GM10266 (cell line): ENCODE data around the gene MOB3A.
"Not testable (repeated sequence)": the region's sequence is repeated elsewhere in the genome, so short reads cannot be mapped to it uniquely, and the experiment has no call there.

Source experiments
- DNase-seq: peaks from one replicate; pipeline ENCODE4 v3.0.0; 2012; ENCODE audit errors: extremely low spot score
- CTCF ChIP-seq: IDR thresholded peaks from 2 replicates; pipeline ENCODE4 v1.5.1; 2012; ENCODE audit warnings: mild to moderate bottlenecking, low read depth; ENCODE audit not compliant: control insufficient read depth, insufficient read depth; ENCODE audit errors: missing control alignments

Gene MOB3A

GRCh38 chr19:2129892-2130770 is 34.0 kb upstream of the MOB3A start:
- no peak for DNase-seq
- no peak for TF ChIP-seq CTCF

DNA sequence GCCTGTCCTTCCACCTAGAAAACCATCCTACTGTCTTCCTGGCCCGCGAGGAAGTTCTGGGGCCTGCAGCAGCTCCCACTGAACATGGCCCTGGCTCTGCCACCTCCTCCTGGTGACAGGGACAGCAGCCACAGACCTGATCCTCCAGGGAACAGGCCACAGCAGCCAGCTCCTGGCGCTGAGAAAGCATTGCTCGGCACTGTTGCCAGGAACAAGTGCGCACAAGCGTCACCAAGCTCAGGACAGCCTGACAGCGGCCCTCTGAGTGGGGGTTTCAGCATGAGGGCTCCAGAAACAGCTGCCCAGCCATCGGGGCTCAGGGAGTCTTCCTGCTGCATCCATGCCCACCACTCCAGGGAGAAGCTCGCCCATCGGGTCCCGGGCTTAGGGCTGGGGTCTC is 33.4 kb upstream of the MOB3A start:
- no peak for DNase-seq
- TF ChIP-seq CTCF: no peak

DNA sequence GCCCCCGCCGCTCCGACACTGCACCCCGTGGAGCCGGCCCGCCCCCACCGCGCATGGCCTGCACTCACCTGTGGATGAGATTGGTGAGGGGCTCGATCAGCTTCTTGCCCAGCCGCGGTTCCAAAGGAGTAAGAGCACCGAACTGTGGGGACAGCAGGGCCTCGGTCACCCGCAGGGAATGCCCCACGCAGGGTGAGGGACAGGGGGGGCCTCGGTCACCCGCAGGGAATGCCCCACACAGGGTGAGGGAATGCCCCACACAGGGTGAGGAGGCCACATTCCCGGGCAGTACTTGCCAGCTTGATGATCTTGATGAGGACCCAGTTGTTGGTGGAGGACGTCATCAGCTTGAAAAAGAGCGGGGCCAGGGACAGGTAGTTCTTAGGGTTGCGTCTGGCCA is 32.9 kb upstream of the MOB3A start:
- TF ChIP-seq CTCF: no peak
- DNase-seq: no peak

DNA sequence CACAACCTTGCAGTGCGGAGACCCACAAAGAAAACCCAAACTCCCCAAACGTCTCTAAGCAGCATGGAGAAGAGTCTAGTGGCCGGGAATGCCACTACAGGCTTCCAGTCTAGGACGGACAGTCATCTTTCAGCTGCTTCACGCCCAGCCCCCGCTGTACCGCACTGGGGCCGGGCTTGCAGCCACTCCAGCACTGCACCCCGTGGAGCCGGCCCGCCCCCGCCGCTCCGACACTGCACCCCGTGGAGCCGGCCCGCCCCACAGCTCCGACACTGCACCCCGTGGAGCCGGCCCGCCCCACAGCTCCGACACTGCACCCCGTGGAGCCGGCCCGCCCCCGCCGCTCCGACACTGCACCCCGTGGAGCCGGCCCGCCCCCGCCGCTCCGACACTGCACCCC is 32.1 kb upstream of the MOB3A start:
- DNase-seq: not testable (repeated sequence)

- DNase-seq: no peak
- TF ChIP-seq CTCF: no peak
These were observed 31.6 kb upstream of the MOB3A start for GRCh38 chr19:2127758-2128157.

- no peak for DNase-seq
These were observed 30.9 kb upstream of the MOB3A start for GRCh38 chr19:2126879-2127518.

More at GRCh38 chr19:2126879-2127518, 30.9 kb upstream of the MOB3A start:
- TF ChIP-seq CTCF: no peak
